Myocyte (in vitro differentiated cells): ENCODE measurements around the gene PTPRN2. TPM values are rescaled to one million over a fixed set of nuclear protein-coding genes. Genes with fewer than 3 reads are reported as not detected.
"Not testable (repeated sequence)": the region's sequence is repeated elsewhere in the genome, so short reads cannot be mapped to it uniquely, and the experiment has no call there.

Source experiments
- DNase-seq: peaks from one replicate; pipeline ENCODE4 v3.0.0-alpha.2; 2012; ENCODE audit warnings: low read depth
- total RNA-seq: library from RNA; depleted of rRNA; stranded (reverse); fragments of >200 nt; gene quantifications from 2 replicates; pipeline ENCODE4 v1.2.3, GENCODE V29; 2014

Gene PTPRN2
- total RNA-seq, 1 donor from 2014 or later: 0.24 TPM

- no peak for DNase-seq
Measured at GRCh38 chr7:158246272-158246959, 341.2 kb downstream of the PTPRN2 start.

- DNase-seq: no peak
Measured at GRCh38 chr7:158245724-158246041, 341.9 kb downstream of the PTPRN2 start.

- no peak for DNase-seq
Measured at GRCh38 chr7:158244873-158245723, 342.5 kb downstream of the PTPRN2 start.

- no peak for DNase-seq
Measured at GRCh38 chr7:158244430-158244829, 343.2 kb downstream of the PTPRN2 start.

- DNase-seq: no peak
Measured at GRCh38 chr7:158241919-158242318, 345.7 kb downstream of the PTPRN2 start.

GRCh38 chr7:158240801-158241200 lies 346.8 kb downstream of the PTPRN2 start:
- DNase-seq: no peak

- no peak for DNase-seq
Measured at GRCh38 chr7:158239290-158239981, 348.2 kb downstream of the PTPRN2 start.

- no peak for DNase-seq
Measured at GRCh38 chr7:158238616-158239289, 348.9 kb downstream of the PTPRN2 start.

GRCh38 chr7:158237672-158238335 lies 349.8 kb downstream of the PTPRN2 start:
- no peak for DNase-seq

- no peak for DNase-seq
Measured at GRCh38 chr7:158236400-158236799, 351.2 kb downstream of the PTPRN2 start.

GRCh38 chr7:158235862-158236261 lies 351.8 kb downstream of the PTPRN2 start:
- no peak for DNase-seq

GRCh38 chr7:158229945-158230344 lies 357.7 kb downstream of the PTPRN2 start:
- no peak for DNase-seq

GRCh38 chr7:158228986-158229385 lies 358.6 kb downstream of the PTPRN2 start:
- no peak for DNase-seq

- no peak for DNase-seq
Measured at GRCh38 chr7:158228131-158228530, 359.5 kb downstream of the PTPRN2 start.

GRCh38 chr7:158227258-158227984 lies 360.2 kb downstream of the PTPRN2 start:
- DNase-seq: no peak

- no peak for DNase-seq
Measured at GRCh38 chr7:158216198-158216597, 371.4 kb downstream of the PTPRN2 start.

GRCh38 chr7:158209435-158209834 lies 378.2 kb downstream of the PTPRN2 start:
- DNase-seq: no peak

GRCh38 chr7:158206341-158206740 lies 381.3 kb downstream of the PTPRN2 start:
- DNase-seq: no peak

- no peak for DNase-seq
Measured at GRCh38 chr7:158204453-158204852, 383.2 kb downstream of the PTPRN2 start.

GRCh38 chr7:158203948-158204347 lies 383.7 kb downstream of the PTPRN2 start:
- not testable (repeated sequence) for DNase-seq
